BLaER1 (cell line): ENCODE measurements around the gene TTLL8.

Source experiments
- H3K27ac ChIP-seq: shearing (Covaris generic); formaldehyde crosslinking; 2 replicates; pipeline ENCODE4 v1.8.1; 2022
- H3K27me3 ChIP-seq: shearing (Covaris generic); formaldehyde crosslinking; 2 replicates; pipeline ENCODE4 v1.8.1; 2022
- H3K36me3 ChIP-seq: shearing (Covaris generic); formaldehyde crosslinking; 2 replicates; pipeline ENCODE4 v1.8.1; 2022
- H3K4me1 ChIP-seq: shearing (Covaris generic); formaldehyde crosslinking; 2 replicates; pipeline ENCODE4 v1.8.1; 2022
- H3K4me2 ChIP-seq: shearing (Covaris generic); formaldehyde crosslinking; 2 replicates; pipeline ENCODE4 v1.8.1; 2022
- H3K4me3 ChIP-seq: shearing (Covaris generic); formaldehyde crosslinking; 2 replicates; pipeline ENCODE4 v1.8.1; 2022
- H3K9ac ChIP-seq: shearing (Covaris generic); formaldehyde crosslinking; 2 replicates; pipeline ENCODE4 v1.8.1; 2022
- H3K9me3 ChIP-seq: shearing (Covaris generic); formaldehyde crosslinking; 2 replicates; pipeline ENCODE4 v1.8.1; 2022
- H4K20me1 ChIP-seq: shearing (Covaris generic); formaldehyde crosslinking; 2 replicates; pipeline ENCODE4 v1.8.1; 2022
- Cebpa-rat ChIP-seq: shearing (Covaris generic); IDR thresholded peaks from 2 replicates; pipeline ENCODE4 v1.8.1; 2022

The TTLL8 gene

GRCh38 chr22:50056214-50056972 is 1.7 kb downstream of the TTLL8 start:
- Histone ChIP-seq H3K4me3 (no peak overlapping the region), H3K36me3 (no peaks in the 10 kb centered on the region), H3K9ac (no peak overlapping the region), H3K4me1 (peaks cover 46% of the 10 kb centered on the region), H4K20me1 (no peaks in the 10 kb centered on the region), H3K27ac (no peak overlapping the region), H3K9me3 (peaks cover 17% of the 10 kb centered on the region), H3K27me3 (no peaks in the 10 kb centered on the region), H3K4me2 (peak overlapping the region; percentile 36)
- no peak for TF ChIP-seq Cebpa-rat

- Histone ChIP-seq H3K4me1 (peaks cover 20% of the 10 kb centered on the region), H3K27me3 (no peaks in the 10 kb centered on the region), H3K9ac (no peak overlapping the region), H3K27ac (no peak overlapping the region), H3K4me2 (peak overlapping the region; percentile 19), H3K36me3 (no peaks in the 10 kb centered on the region), H3K4me3 (no peak overlapping the region), H4K20me1 (no peaks in the 10 kb centered on the region), H3K9me3 (peaks cover 17% of the 10 kb centered on the region)
- no peak for TF ChIP-seq Cebpa-rat
These were observed 4.2 kb downstream of the TTLL8 start for GRCh38 chr22:50053861-50054260.

- Histone ChIP-seq H3K27me3 (no peaks in the 10 kb centered on the region), H3K4me2 (no peak overlapping the region), H4K20me1 (no peaks in the 10 kb centered on the region), H3K9me3 (peaks cover 17% of the 10 kb centered on the region), H3K9ac (no peak overlapping the region), H3K4me1 (peaks cover 15% of the 10 kb centered on the region), H3K4me3 (no peak overlapping the region), H3K36me3 (no peaks in the 10 kb centered on the region), H3K27ac (no peak overlapping the region)
- no peak for TF ChIP-seq Cebpa-rat
These were observed 6.2 kb downstream of the TTLL8 start for GRCh38 chr22:50051930-50052329.

- no peak overlapping the region for H3K4me2 ChIP-seq
- peaks cover 17% of the 10 kb centered on the region for H3K9me3 ChIP-seq
- H3K27me3 ChIP-seq, result no peaks in the 10 kb centered on the region
- H3K4me3 ChIP-seq, result no peak overlapping the region
- H3K36me3 ChIP-seq, result no peaks in the 10 kb centered on the region
- no peak overlapping the region for H3K27ac ChIP-seq
- H3K4me1 ChIP-seq, result peaks cover 16% of the 10 kb centered on the region
- no peak overlapping the region for H3K9ac ChIP-seq
- no peak for TF ChIP-seq Cebpa-rat
- no peaks in the 10 kb centered on the region for H4K20me1 ChIP-seq
These were observed 8.6 kb downstream of the TTLL8 start for GRCh38 chr22:50049299-50050195.

GRCh38 chr22:50048836-50049235 is 9.3 kb downstream of the TTLL8 start:
- Histone ChIP-seq H3K9me3 (peaks cover 14% of the 10 kb centered on the region), H3K36me3 (no peaks in the 10 kb centered on the region), H4K20me1 (no peaks in the 10 kb centered on the region), H3K4me3 (no peak overlapping the region), H3K27ac (no peak overlapping the region), H3K4me2 (no peak overlapping the region), H3K27me3 (no peaks in the 10 kb centered on the region), H3K9ac (no peak overlapping the region), H3K4me1 (peaks cover 17% of the 10 kb centered on the region)
- no peak for TF ChIP-seq Cebpa-rat

- no peak overlapping the region for H3K4me3 ChIP-seq
- H4K20me1 ChIP-seq, result no peaks in the 10 kb centered on the region
- H3K4me2 ChIP-seq, result no peak overlapping the region
- H3K36me3 ChIP-seq, result no peaks in the 10 kb centered on the region
- H3K27me3 ChIP-seq, result no peaks in the 10 kb centered on the region
- no peak for TF ChIP-seq Cebpa-rat
- H3K4me1 ChIP-seq, result peaks cover 17% of the 10 kb centered on the region
- H3K27ac ChIP-seq, result no peak overlapping the region
- H3K9me3 ChIP-seq, result peaks cover 14% of the 10 kb centered on the region
- no peak overlapping the region for H3K9ac ChIP-seq
These were observed 9.9 kb downstream of the TTLL8 start for GRCh38 chr22:50048061-50048765.

GRCh38 chr22:50047346-50047745 is 10.8 kb downstream of the TTLL8 start:
- H3K36me3 ChIP-seq, result no peaks in the 10 kb centered on the region
- H3K9ac ChIP-seq, result no peak overlapping the region
- H3K27me3 ChIP-seq, result no peaks in the 10 kb centered on the region
- TF ChIP-seq Cebpa-rat, result no peak
- no peak overlapping the region for H3K27ac ChIP-seq
- H3K4me3 ChIP-seq, result no peak overlapping the region
- H3K4me2 ChIP-seq, result no peak overlapping the region
- peaks cover 18% of the 10 kb centered on the region for H3K9me3 ChIP-seq
- H3K4me1 ChIP-seq, result peaks cover 24% of the 10 kb centered on the region
- no peaks in the 10 kb centered on the region for H4K20me1 ChIP-seq

GRCh38 chr22:50046481-50047245 is 11.4 kb downstream of the TTLL8 start:
- Histone ChIP-seq H3K9me3 (peaks cover 14% of the 10 kb centered on the region), H3K4me3 (no peak overlapping the region), H3K4me2 (no peak overlapping the region), H4K20me1 (no peaks in the 10 kb centered on the region), H3K27ac (no peak overlapping the region), H3K4me1 (peaks cover 26% of the 10 kb centered on the region), H3K36me3 (no peaks in the 10 kb centered on the region), H3K9ac (no peak overlapping the region), H3K27me3 (no peaks in the 10 kb centered on the region)
- TF ChIP-seq Cebpa-rat, result no peak

- H3K27ac ChIP-seq, result no peak overlapping the region
- H4K20me1 ChIP-seq, result no peaks in the 10 kb centered on the region
- H3K4me2 ChIP-seq, result no peak overlapping the region
- no peak for TF ChIP-seq Cebpa-rat
- no peaks in the 10 kb centered on the region for H3K36me3 ChIP-seq
- H3K4me1 ChIP-seq, result peaks cover 26% of the 10 kb centered on the region
- no peak overlapping the region for H3K9ac ChIP-seq
- no peak overlapping the region for H3K4me3 ChIP-seq
- peaks cover 14% of the 10 kb centered on the region for H3K9me3 ChIP-seq
- no peaks in the 10 kb centered on the region for H3K27me3 ChIP-seq
These were observed 12.1 kb downstream of the TTLL8 start for GRCh38 chr22:50046019-50046415.
